H54 (cell line): Measurements from ENCODE around the gene THAP4.
"Not testable (repeated sequence)": the region's sequence is repeated elsewhere in the genome, so short reads cannot be mapped to it uniquely, and the experiment has no call there.

Experiments used
- DNase-seq: peaks from one replicate; pipeline ENCODE4 v3.0.0; 2011; ENCODE audit warnings: low spot score, mixed read lengths; ENCODE audit not compliant: insufficient read length
- FAIRE-seq: peaks from 3 replicates; lab custom pipeline; 2011; peaks lifted over from hg19 to GRCh38; lab: Jason Lieb, UNC
- POLR2A ChIP-seq: IDR thresholded peaks from 2 replicates; pipeline ENCODE4 v1.6.1; 2011; ENCODE audit warnings: low read depth, mild to moderate bottlenecking, low read length

Gene THAP4

DNA sequence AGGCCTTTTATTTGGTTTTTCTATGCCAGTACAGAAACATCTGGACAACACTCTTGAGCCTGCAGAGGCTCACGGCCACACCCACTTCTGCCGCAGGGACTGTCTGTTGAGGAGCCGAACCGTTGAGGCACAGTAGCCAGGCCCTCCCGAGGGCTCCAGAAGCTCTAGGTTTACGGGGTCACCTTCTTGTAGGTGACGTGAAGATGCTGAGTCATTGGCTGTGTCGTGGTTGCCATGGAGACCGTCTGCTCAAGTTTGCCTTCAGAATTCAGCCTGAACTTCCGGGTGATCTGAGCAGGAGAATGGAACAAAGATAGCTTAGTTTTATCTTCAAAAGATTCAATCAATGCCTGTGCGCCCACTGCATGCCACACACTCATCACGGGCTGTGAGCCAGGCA, 52.5 kb downstream of the THAP4 start:
- FAIRE-seq (no peak), DNase-seq (no peak)
- TF ChIP-seq POLR2A, result no peak

DNA sequence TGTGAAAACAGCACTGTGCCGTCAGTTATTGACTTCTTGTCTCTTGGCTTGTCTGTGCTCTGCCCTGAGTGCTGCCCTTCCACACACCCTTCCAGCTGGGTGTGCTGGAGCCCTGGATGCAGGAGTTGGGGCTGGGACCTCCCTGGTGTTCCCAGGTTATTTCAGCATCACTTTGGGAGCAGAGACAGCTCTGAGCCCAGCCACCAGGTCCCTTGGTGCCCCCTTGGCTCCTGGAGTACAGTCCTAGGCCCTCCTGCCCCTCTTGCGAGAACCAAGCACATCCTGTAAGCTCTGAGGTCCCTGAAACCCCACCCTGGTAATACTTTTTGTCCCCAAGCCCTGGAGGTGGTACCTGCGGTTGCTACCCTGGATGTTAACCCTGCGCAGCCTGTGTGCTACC, 54.2 kb downstream of the THAP4 start:
- FAIRE-seq (no peak), DNase-seq (no peak)
- TF ChIP-seq POLR2A, result no peak

DNA sequence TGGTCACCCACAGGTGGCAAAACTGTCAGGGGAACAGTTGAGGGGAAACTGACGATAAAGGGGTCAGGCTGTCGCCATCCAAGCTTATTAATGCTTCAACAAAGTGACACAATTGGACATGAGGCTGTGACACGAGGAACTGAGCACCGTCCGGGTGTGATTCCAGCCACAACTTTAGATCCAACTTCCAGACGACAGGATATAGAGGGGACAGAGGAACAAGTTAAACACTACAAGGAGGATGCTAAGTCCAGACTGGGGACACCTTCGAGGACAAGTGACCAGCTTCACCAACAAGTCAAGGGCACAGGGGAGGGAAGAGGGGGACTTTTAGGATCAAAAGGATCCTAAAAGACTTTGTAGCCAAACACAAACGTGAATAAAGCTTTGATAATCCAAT, 54.6 kb downstream of the THAP4 start:
- TF ChIP-seq POLR2A, result no peak
- DNase-seq (no peak), FAIRE-seq (no peak)

DNA sequence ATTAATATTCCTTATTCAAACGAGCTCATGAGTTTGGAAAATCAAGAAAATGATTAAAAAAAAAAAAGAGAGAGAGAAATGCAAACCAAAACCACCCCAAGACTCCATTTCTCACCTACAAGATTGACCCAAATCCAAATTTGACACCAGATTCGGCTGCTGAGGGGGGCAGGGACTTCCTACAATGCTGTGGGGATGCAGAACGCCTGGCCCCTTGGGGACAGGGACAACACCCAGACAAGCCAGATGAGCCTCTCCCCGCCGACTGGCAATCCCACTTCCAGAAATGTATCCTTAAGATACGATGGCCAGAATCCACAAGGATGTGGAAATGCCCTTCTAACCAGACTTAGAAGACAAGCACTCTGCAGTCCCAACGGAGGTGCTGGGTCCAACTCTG, 57.7 kb downstream of the THAP4 start:
- no peak for DNase-seq
- no peak for TF ChIP-seq POLR2A
- no peak for FAIRE-seq

DNA sequence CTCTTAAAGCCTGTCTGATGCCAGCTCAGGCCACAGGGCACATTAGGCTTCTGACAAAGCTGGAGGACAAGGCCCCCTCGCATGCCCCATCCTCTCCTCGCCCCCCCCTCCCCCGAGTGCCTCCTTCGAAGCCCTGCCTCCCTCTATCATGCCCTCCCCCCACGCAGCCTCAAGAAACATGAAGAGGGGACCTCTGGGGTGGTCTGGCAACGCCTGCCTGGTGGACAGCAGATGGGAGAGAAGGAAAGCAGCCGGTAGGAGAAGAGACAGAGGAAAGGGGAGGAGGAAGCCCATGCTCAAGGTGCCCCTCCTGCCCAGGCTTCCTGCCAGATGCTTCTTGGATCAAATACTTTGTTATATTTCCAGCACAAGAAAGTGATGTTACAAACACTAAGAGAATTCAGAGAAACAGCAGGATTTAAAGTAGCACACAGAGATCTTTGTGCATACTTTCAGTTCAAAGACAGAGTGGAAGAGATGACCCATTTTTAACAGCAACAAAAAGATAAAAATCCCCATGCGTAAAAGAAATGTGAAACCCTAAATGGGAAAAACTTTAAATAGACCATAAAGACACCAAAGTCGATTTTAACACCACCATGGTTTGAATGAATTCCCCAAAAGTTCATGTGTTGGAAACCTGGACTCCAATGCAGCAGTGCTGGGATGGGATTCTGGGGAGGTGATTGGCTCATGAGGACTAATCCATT, 59.4 kb downstream of the THAP4 start:
- DNase-seq (no peak), FAIRE-seq (no peak)
- TF ChIP-seq POLR2A, result no peak

DNA sequence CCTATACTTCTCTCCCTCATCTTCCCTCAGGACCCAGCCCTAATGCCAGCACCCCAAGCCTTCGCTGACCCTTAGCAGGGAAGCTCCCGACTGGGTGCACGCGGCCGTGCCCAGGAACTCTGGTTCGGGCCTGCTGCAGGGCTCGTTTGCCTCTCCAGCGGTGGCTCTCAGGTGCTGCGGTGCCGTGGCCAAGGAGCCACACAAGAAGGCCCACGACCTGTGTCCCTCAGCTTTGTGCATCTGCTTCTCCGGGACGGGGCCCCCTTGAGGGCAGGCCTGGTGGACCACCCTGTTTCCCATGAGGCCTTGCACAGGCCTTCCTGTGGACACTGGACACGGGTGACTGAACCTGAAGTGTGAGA, 60.7 kb downstream of the THAP4 start:
- no peak for FAIRE-seq
- no peak for DNase-seq
- TF ChIP-seq POLR2A, result no peak

DNA sequence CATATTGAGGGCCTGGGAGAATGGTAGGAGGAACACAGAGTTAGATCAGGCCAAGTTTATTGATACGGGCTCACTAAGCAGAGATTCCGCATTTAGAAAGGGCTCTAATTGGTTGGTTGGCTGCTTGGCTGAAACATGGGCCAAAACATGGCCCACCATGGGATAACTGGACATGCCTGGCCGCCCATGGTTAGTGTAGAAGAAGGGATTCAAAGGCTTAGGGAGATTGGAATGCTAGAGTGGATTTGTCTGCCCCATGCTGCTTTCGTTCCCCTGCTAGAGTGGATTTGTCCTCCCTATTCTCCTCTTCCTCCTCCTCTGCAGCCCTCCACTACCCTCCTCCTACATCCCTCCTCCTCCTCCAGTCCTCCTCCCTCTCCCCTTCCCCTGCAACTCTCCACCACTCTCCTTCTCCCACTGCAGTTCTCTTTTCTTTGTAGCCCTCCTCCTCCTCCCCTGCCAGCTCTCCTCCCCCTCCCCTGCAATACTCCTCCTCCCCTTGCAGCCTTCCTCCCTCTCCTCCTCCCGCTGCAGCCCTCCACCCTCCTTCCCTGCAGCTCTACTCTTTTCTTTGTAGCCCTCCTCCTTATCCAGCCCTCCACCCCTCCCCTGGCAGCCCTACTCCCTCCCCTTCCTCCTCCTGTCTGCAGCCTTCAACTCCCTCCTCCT, 61.2 kb downstream of the THAP4 start:
- DNase-seq, result no peak
- no peak for FAIRE-seq
- TF ChIP-seq POLR2A, result no peak

DNA sequence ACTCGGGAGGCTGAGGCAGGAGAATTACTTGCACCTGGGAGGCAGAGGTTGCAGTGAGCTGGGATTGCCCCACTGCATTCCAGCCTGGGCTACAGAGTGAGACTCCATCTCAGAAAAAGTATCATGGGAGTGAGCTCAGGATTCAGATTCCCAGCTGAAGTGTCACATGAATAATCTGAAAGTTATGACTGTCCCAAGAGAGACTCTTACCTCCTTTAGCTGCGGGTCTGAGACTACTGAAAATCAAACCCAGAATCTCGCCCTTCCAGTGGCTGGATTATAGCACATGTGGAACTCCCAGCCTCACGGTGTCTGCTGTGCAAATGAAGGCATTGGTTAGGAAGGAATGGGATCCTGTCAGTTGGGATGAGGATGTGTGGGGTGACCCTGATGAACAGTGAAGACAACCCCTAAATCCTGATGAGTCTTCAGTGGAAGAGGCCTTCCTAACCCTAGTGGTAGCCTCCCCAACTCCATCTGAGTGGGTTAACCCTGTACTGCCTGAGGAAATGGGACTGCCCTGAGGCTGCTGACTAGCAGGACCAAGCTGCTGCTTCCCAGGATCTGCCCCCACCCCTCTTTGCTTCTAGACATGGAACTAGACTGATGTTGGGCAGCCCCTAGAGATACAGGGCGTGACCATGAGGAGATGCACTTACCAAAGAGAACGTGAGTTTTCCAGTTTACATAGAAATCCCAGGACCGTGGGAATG, 61.9 kb downstream of the THAP4 start:
- no peak for FAIRE-seq
- TF ChIP-seq POLR2A, result no peak
- no peak for DNase-seq

DNA sequence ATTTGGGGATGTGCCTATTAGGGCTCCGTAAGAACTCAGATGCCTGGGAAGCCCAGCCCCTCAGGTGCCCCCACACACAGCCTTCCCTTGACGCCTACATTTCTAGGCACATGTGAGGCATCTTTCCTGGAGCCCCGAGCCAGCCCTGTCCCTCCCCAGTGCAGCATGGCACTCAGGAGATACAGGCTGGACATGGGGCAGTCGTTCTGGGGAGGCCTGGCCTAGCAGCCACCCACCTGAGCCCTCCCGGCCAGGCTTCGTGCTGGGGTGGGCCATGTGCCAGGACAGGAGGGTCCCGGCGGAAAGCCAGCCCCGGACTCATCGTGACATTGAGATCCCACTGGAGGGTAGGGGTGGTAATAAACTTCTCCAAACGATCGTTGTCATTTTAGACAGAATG, 63.2 kb downstream of the THAP4 start:
- DNase-seq, result no peak
- TF ChIP-seq POLR2A, result no peak
- FAIRE-seq, result no peak

DNA sequence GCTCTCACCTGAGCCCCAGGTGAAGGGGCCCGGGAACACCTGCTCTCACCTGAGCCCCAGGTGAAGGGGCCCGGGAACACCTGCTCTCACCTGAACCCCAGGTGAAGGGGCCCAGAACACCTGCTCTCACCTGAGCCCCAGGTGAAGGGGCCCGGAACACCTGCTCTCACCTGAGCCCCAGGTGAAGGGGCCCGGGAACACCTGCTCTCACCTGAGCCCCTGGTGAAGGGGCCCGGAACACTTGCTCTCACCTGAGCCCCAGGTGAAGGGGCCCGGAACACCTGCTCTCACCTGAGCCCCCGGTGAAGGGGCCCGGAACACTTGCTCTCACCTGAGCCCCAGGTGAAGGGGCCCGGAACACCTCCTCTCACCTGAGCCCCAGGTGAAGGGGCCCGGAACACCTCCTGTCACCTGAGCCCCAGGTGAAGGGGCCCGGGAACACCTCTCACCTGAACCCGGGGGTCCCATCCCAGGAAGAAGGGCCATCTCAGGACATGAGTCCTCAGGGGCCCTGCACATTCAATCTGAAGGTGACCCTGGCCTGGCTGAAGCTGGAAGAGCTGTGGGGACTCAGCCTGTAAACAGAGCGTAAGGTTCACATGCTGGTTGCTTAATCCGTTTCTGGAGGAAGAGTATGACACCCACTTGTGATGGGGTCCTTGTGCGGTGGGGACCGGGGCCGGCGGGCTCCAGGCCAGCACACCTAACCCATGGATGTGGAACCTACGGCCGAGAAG, 63.9 kb downstream of the THAP4 start:
- FAIRE-seq, DNase-seq: not testable (repeated sequence)

DNA sequence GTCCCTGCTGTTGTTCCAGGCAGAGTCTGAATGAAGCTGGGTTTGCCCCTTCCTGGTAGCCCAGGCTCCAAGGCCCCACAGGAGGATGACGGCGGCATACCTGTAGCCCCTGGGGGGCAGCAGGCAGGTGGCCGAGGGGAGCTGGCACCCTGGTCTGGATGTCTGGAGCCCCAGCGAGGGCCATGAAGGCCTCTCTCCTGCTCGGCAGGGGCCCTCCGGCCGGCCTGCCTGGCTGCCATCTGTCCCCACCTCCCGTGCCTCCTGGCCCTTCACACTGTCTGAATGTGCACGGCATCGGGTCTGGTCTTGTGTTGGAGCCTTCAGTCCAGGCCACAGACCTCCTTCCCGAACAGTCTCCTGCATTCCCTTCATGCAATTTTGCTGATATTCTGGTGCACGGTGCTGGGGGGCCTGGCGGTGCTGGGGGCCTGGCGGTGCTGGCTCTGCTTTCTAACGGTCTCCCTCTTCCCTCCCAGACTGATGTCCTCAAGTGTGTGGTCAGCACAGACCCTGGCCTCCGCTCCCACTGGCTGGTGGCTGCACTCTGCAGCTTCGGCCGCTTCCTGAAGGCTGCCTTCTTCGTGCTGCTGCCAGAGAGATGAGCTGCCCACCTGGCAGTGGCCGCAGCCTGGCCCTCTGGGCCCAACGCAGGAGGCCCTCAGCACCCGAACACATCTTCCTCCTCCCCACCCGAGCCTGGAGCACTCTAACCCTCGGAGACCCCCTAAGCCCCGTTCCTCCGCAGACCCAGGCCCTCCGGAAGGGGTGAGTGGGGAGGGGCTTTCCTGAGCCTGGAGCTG, 64.9 kb downstream of the THAP4 start:
- TF ChIP-seq POLR2A, result no peak
- FAIRE-seq (no peak), DNase-seq (no peak)

DNA sequence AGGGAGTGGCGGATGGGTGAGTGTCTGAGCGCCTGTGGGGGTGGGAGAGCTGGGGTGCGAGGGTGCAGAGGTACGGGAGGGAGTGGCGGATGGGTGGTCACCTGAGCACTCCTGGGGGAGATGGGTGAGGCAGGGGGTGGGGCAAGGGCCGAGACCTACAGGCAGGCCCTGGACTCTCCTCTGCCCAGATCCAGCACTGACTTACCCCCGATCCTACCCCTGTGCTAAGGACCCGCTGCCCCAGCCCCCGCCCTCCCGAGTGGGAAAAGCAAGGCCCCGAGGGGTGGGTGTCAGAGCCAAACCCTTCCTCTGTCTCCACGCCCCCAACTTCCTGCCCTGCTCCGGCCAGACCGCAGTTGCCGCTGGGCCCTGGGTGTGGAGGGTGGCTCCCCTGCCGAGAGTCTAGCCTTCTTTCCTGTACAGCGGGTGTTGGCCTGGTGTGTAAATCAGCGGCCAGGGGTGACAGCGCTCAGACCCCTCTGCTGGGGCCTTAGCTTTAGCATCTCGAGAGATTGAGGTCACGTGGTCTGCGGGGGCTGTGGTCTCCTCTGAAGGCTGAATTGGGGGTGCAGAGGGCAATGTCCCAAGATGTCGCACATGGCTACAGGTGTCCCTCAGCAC, 65.9 kb downstream of the THAP4 start:
- FAIRE-seq (no peak), DNase-seq (no peak)
- no peak for TF ChIP-seq POLR2A

DNA sequence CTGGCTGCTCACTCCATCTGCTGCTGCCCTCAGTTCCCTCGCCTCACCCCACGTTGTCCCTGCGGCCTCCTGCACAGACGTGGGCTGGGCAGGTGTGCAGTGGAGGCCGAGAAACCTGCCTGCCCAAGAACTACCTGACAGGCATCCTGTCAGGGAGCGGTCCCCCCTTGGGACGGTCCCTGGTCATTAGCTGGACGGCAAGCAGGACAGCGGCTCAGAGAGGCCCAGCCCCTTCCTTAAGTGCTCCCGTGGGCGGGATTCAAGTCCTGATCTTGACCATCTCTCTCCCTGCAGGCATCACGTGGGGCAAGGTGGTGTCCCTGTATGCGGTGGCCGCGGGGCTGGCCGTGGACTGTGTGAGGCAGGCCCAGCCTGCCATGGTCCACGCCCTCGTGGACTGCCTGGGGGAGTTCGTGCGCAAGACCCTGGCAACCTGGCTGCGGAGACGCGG, 67.1 kb downstream of the THAP4 start:
- no peak for DNase-seq
- no peak for TF ChIP-seq POLR2A
- FAIRE-seq, result no peak
